H9 (cell line): ENCODE results near the gene TEX52. TPM values are rescaled to one million over a fixed set of nuclear protein-coding genes. Genes with fewer than 3 reads are reported as not detected.

ENCODE experiments used
- DNase-seq: peaks from one replicate; pipeline ENCODE4 v3.0.0-alpha.2; 2017
- H2AFZ ChIP-seq: one replicate; pipeline ENCODE4 v1.6.1; 2013; ENCODE audit warnings: mild to moderate bottlenecking, low read length, control low read depth, moderate library complexity
- H2AK5ac ChIP-seq: 2 replicates; pipeline ENCODE4 v1.6.1; 2013; ENCODE audit warnings: low read length, control low read depth, mixed read lengths; ENCODE audit not compliant: insufficient read length
- H2BK120ac ChIP-seq: one replicate; pipeline ENCODE4 v1.6.1; 2013; ENCODE audit warnings: low read depth, mild to moderate bottlenecking, low read length, control low read depth, inconsistent platforms; ENCODE audit not compliant: poor library complexity, severe bottlenecking
- H2BK12ac ChIP-seq: 2 replicates; pipeline ENCODE4 v1.6.1; 2013; ENCODE audit warnings: low read length, control low read depth, mixed read lengths, low read depth; ENCODE audit not compliant: insufficient read length
- H2BK15ac ChIP-seq: 2 replicates; pipeline ENCODE4 v1.6.1; 2013; ENCODE audit warnings: low read depth, low read length, control low read depth
- H2BK20ac ChIP-seq: one replicate; pipeline ENCODE4 v1.6.1; 2013; ENCODE audit warnings: low read depth, mild to moderate bottlenecking, low read length, control low read depth, inconsistent platforms; ENCODE audit not compliant: poor library complexity, severe bottlenecking
- H2BK5ac ChIP-seq: 2 replicates; pipeline ENCODE4 v1.6.1; 2013; ENCODE audit warnings: low read length, control low read depth, mixed read lengths; ENCODE audit not compliant: insufficient read length
- H3K14ac ChIP-seq: 2 replicates; pipeline ENCODE4 v1.6.1; 2013; ENCODE audit warnings: low read length, control low read depth; ENCODE audit not compliant: insufficient read depth
- H3K18ac ChIP-seq: 2 replicates; pipeline ENCODE4 v1.6.1; 2013; ENCODE audit warnings: low read depth, mild to moderate bottlenecking, mixed read lengths, low read length, control low read depth; ENCODE audit not compliant: insufficient read length
- H3K23ac ChIP-seq: 2 replicates; pipeline ENCODE4 v1.6.1; 2013; ENCODE audit warnings: low read length, control low read depth, mixed read lengths, low read depth; ENCODE audit not compliant: insufficient read length
- H3K23me2 ChIP-seq: 2 replicates; pipeline ENCODE4 v1.6.1; 2013; ENCODE audit warnings: low read depth, mild to moderate bottlenecking, mixed read lengths, low read length, control low read depth; ENCODE audit not compliant: insufficient read length, poor library complexity, severe bottlenecking
- H3K27ac ChIP-seq: 2 replicates; pipeline ENCODE4 v1.5.1; 2013; ENCODE audit warnings: low read length, control low read depth, mixed read lengths, low read depth; ENCODE audit not compliant: insufficient read length
- H3K27me3 ChIP-seq: 2 replicates; pipeline ENCODE4 v1.6.1; 2013; ENCODE audit warnings: low read length, control low read depth, inconsistent platforms; ENCODE audit not compliant: insufficient read depth
- H3K4ac ChIP-seq: 2 replicates; pipeline ENCODE4 v1.6.1; 2013; ENCODE audit warnings: low read depth, mild to moderate bottlenecking, control low read depth, inconsistent platforms, low read length, moderate library complexity
- H3K4me1 ChIP-seq: 2 replicates; pipeline ENCODE4 v1.6.1; 2013; ENCODE audit warnings: low read length, control low read depth, inconsistent platforms; ENCODE audit not compliant: insufficient read depth
- H3K4me2 ChIP-seq: 2 replicates; pipeline ENCODE4 v1.6.1; 2013; ENCODE audit warnings: low read length, control low read depth, mixed read lengths; ENCODE audit not compliant: insufficient read length, insufficient read depth
- H3K56ac ChIP-seq: 2 replicates; pipeline ENCODE4 v1.6.1; 2013; ENCODE audit warnings: low read depth, mild to moderate bottlenecking, mixed read lengths, low read length, control low read depth; ENCODE audit not compliant: insufficient read length
- H3K79me1 ChIP-seq: 2 replicates; pipeline ENCODE4 v1.6.1; 2013; ENCODE audit warnings: low read depth, mild to moderate bottlenecking, moderate library complexity, low read length, control low read depth, inconsistent platforms; ENCODE audit not compliant: insufficient read depth, poor library complexity, severe bottlenecking
- H3K79me2 ChIP-seq: 2 replicates; pipeline ENCODE4 v1.6.1; 2013; ENCODE audit warnings: low read length, control low read depth, inconsistent platforms; ENCODE audit not compliant: insufficient read depth
- H3K9ac ChIP-seq: 2 replicates; pipeline ENCODE4 v1.6.1; 2013; ENCODE audit warnings: low read length, control low read depth, mixed read lengths; ENCODE audit not compliant: insufficient read length; ENCODE audit errors: extremely low read depth
- H3K9me3 ChIP-seq: one replicate; pipeline ENCODE4 v1.6.1; 2013; ENCODE audit warnings: low read depth, low read length, inconsistent platforms; ENCODE audit not compliant: control insufficient read depth
- H3T11ph ChIP-seq: one replicate; pipeline ENCODE4 v1.6.1; 2013; ENCODE audit warnings: mild to moderate bottlenecking, low read length, control low read depth, inconsistent platforms
- H4K20me1 ChIP-seq: one replicate; pipeline ENCODE4 v1.6.1; 2013; ENCODE audit not compliant: control insufficient read depth, insufficient read length, insufficient read depth
- H4K5ac ChIP-seq: 2 replicates; pipeline ENCODE4 v1.6.1; 2013; ENCODE audit warnings: low read depth, mild to moderate bottlenecking, mixed read lengths, low read length, control low read depth; ENCODE audit not compliant: insufficient read length
- H4K8ac ChIP-seq: replicated peaks from 2 replicates; pipeline ENCODE4 v1.6.1; 2013; ENCODE audit warnings: low read length, control low read depth, mixed read lengths, low read depth; ENCODE audit not compliant: insufficient read length
- H4K91ac ChIP-seq: 2 replicates; pipeline ENCODE4 v1.6.1; 2013; ENCODE audit warnings: low read depth, mild to moderate bottlenecking, moderate library complexity, mixed read lengths, low read length, control low read depth; ENCODE audit not compliant: insufficient read length
- H3K27ac Mint-ChIP-seq, 3 experiments: 2 replicates in 2 of 3; 3 replicates in 1 of 3; pipeline ENCODE4 v1.8.0; 2020 to 2021; ENCODE audit warnings: mixed read lengths in 3 of 3, mild to moderate bottlenecking in 1 of 3, moderate library complexity in 1 of 3
- H3K27me3 Mint-ChIP-seq: 2 replicates; pipeline ENCODE4 v1.8.0; 2021; ENCODE audit warnings: low read depth, mild to moderate bottlenecking, moderate library complexity, mixed read lengths
- H3K36me3 Mint-ChIP-seq, 3 experiments: 2 replicates in 2 of 3; 3 replicates in 1 of 3; pipeline ENCODE4 v1.8.0; 2020 to 2021; ENCODE audit warnings: low read depth in 3 of 3, mixed read lengths in 3 of 3; ENCODE audit not compliant: insufficient read depth in 1 of 3
- H3K4me1 Mint-ChIP-seq, 2 experiments: 2 replicates each; pipeline ENCODE4 v1.8.0; 2020; ENCODE audit warnings: mixed read lengths in 2 of 2
- H3K4me3 Mint-ChIP-seq, 2 experiments: 2 replicates in 1 of 2; 3 replicates in 1 of 2; pipeline ENCODE4 v1.8.0; 2020 to 2021; ENCODE audit warnings: mild to moderate bottlenecking in 2 of 2, mixed read lengths in 2 of 2, moderate library complexity in 1 of 2
- H3K9me3 Mint-ChIP-seq, 2 experiments: 2 replicates in 1 of 2; 3 replicates in 1 of 2; pipeline ENCODE4 v1.8.0; 2020; ENCODE audit warnings: mild to moderate bottlenecking in 2 of 2, mixed read lengths in 2 of 2, moderate library complexity in 1 of 2
- CTCF ChIP-seq: fragments of 200-600 bp; sonication (generic); conservative IDR thresholded peaks from 3 replicates; pipeline ENCODE4 v1.8.0; 2021; ENCODE audit warnings: antibody characterized with exemption, mild to moderate bottlenecking
- WGBS: extraction: QIAGEN DNeasy Blood & Tissue Kit; methylation state at CpG from one replicate; pipeline ENCODE4 v1.1.7; 2013; ENCODE audit warnings: missing lambda C conversion rate, low lambda C conversion rate, mixed read lengths; ENCODE audit not compliant: insufficient read length; ENCODE audit errors: extremely low coverage; 5-methylcytosine and 5-hydroxymethylcytosine counted together
- total RNA-seq: library from RNA; stranded (reverse); gene quantifications from 2 replicates; pipeline ENCODE4 v1.2.1, GENCODE V29; 2021

Gene TEX52
- total RNA-seq, 1 experiment from 2014 or later = 0.20 TPM

GRCh38 chr12:2813214-2814185, 43.3 kb downstream of the TEX52 start:
- no peak overlapping the region for H3T11ph ChIP-seq
- H3K56ac ChIP-seq = no peak overlapping the region
- peak; percentile 67 for DNase-seq
- no peak overlapping the region for H2AK5ac ChIP-seq
- H3K27ac ChIP-seq = no peak overlapping the region
- H3K4me2 ChIP-seq = peak overlapping the region; percentile 36
- H3K79me2 ChIP-seq = no peaks in the 10 kb centered on the region
- H3K9ac ChIP-seq = peak overlapping the region; percentile 36
- no peak overlapping the region for H2BK12ac ChIP-seq
- no peaks in the 10 kb centered on the region for H3K79me1 ChIP-seq
- H4K5ac ChIP-seq = no peak overlapping the region
- no peak overlapping the region for H2AFZ ChIP-seq
- peak; percentile 78 for TF ChIP-seq CTCF
- H3K4ac ChIP-seq = no peak overlapping the region
- H4K8ac ChIP-seq = no peak overlapping the region
- H4K91ac ChIP-seq = no peak overlapping the region
- H2BK20ac ChIP-seq = no peak overlapping the region
- no CpG with 5 or more reads among the region's 10 CpGs for WGBS
- H3K14ac ChIP-seq = no peak overlapping the region
- H3K27me3 Mint-ChIP-seq = no peaks in the 10 kb centered on the region; the same call in 1 of the 2 replicates
- H2BK15ac ChIP-seq = no peak overlapping the region
- no peaks in the 10 kb centered on the region for H3K4me1 ChIP-seq
- peaks cover 16 to 25% (median 20%) of the 10 kb centered on the region in 3 experiments for H3K36me3 Mint-ChIP-seq
- H3K9me3 ChIP-seq = no peaks in the 10 kb centered on the region
- no peak overlapping the region for H2BK5ac ChIP-seq
- peak overlapping the region; percentile 100; a peak in 6 of 7 replicates for H3K27ac Mint-ChIP-seq
- H3K23ac ChIP-seq = no peak overlapping the region
- no peak overlapping the region for H3K18ac ChIP-seq
- H3K4me3 Mint-ChIP-seq = peak overlapping the region; percentile 95 to 100
- no peaks in the 10 kb centered on the region for H4K20me1 ChIP-seq
- no peaks in the 10 kb centered on the region for H3K27me3 ChIP-seq
- H2BK120ac ChIP-seq = no peak overlapping the region
- no peaks in the 10 kb centered on the region for H3K23me2 ChIP-seq
- peaks cover 13 to 14% of the 10 kb centered on the region in 2 experiments for H3K4me1 Mint-ChIP-seq
- no peaks in the 10 kb centered on the region; a peak in 1 of 5 replicates for H3K9me3 Mint-ChIP-seq
